HL-60 (cell line): ENCODE results near the gene NAPB.

ENCODE experiments used
- CTCF ChIP-seq: IDR thresholded peaks from one replicate; pipeline ENCODE4 v1.5.1; 2011; ENCODE audit warnings: low read length, control low read depth, inconsistent platforms; ENCODE audit not compliant: insufficient read depth
- GABPA ChIP-seq: IDR thresholded peaks from 2 replicates; pipeline ENCODE4 v1.6.1; 2012; ENCODE audit warnings: low read depth
- POLR2AphosphoS5 ChIP-seq: IDR thresholded peaks from 2 replicates; pipeline ENCODE4 v1.6.1; 2012; ENCODE audit warnings: low read depth
- SPI1 ChIP-seq: IDR thresholded peaks from 2 replicates; pipeline ENCODE4 v1.6.1; 2012; ENCODE audit warnings: low read depth, mild to moderate bottlenecking, borderline replicate concordance
- TF ChIP-seq, protein P1 (sequence below): IDR thresholded peaks from 2 replicates; pipeline ENCODE4 v1.6.1; 2012; ENCODE audit warnings: low read depth; ENCODE audit not compliant: insufficient replicate concordance

GRCh38 chr20:23444859-23445258 lies 23.6 kb upstream of the NAPB start:
- no peak for TF ChIP-seq CTCF
- TF ChIP-seq POLR2AphosphoS5: no peak
- no peak for TF ChIP-seq GABPA
- TF ChIP-seq, protein P1, sequence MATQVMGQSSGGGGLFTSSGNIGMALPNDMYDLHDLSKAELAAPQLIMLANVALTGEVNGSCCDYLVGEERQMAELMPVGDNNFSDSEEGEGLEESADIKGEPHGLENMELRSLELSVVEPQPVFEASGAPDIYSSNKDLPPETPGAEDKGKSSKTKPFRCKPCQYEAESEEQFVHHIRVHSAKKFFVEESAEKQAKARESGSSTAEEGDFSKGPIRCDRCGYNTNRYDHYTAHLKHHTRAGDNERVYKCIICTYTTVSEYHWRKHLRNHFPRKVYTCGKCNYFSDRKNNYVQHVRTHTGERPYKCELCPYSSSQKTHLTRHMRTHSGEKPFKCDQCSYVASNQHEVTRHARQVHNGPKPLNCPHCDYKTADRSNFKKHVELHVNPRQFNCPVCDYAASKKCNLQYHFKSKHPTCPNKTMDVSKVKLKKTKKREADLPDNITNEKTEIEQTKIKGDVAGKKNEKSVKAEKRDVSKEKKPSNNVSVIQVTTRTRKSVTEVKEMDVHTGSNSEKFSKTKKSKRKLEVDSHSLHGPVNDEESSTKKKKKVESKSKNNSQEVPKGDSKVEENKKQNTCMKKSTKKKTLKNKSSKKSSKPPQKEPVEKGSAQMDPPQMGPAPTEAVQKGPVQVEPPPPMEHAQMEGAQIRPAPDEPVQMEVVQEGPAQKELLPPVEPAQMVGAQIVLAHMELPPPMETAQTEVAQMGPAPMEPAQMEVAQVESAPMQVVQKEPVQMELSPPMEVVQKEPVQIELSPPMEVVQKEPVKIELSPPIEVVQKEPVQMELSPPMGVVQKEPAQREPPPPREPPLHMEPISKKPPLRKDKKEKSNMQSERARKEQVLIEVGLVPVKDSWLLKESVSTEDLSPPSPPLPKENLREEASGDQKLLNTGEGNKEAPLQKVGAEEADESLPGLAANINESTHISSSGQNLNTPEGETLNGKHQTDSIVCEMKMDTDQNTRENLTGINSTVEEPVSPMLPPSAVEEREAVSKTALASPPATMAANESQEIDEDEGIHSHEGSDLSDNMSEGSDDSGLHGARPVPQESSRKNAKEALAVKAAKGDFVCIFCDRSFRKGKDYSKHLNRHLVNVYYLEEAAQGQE: no peak
- no peak for TF ChIP-seq SPI1
